Upper lobe of left lung (tissue), 6 donors: ENCODE data around the gene PPP1R11. TPM values are rescaled to one million over a fixed set of nuclear protein-coding genes. Genes with fewer than 3 reads are reported as not detected.

Experiments used
- ATAC-seq, 2 donors: fragments of 200-7000 bp; cut with Tn5 transposase; one replicate each; pipeline ENCODE4 v1.9.1; 2022; ENCODE audit warnings: mild to moderate bottlenecking in 2 of 2, moderate library complexity in 2 of 2; ENCODE audit not compliant: low FRiP score in 2 of 2
- DNase-seq, 2 donors: peaks; one replicate each; pipeline ENCODE4 v3.0.0-alpha.2; 2019 to 2020
- H3K27ac ChIP-seq, 4 donors: fragments of 200-600 bp; sonication (generic); one replicate each; pipeline ENCODE4 v1.5.1; 2016 to 2019
- H3K27me3 ChIP-seq, 4 donors: fragments of 200-600 bp; sonication (generic); one replicate each; pipeline ENCODE4 v1.5.1; 2017 to 2019
- H3K36me3 ChIP-seq, 4 donors: fragments of 200-600 bp; sonication (generic); one replicate each; pipeline ENCODE4 v1.5.1; 2016 to 2019
- H3K4me1 ChIP-seq, 4 donors: fragments of 200-600 bp; sonication (generic); one replicate each; pipeline ENCODE4 v1.5.1; 2018 to 2019
- H3K4me3 ChIP-seq, 4 donors: fragments of 200-600 bp; sonication (generic); one replicate each; pipeline ENCODE4 v1.5.1; 2017 to 2019; ENCODE audit warnings: mild to moderate bottlenecking in 2 of 4, moderate library complexity in 1 of 4
- H3K9me3 ChIP-seq, 4 donors: fragments of 200-600 bp; sonication (generic); one replicate each; pipeline ENCODE4 v1.5.1; 2018 to 2019
- EP300 ChIP-seq, 4 donors: sonication (generic); formaldehyde crosslinking; IDR thresholded peaks; one replicate each; pipeline ENCODE4 v1.5.1; 2017; ENCODE audit warnings: antibody characterized with exemption in 4 of 4, control low read depth in 2 of 4
- POLR2A ChIP-seq, 4 donors: fragments of 450-650 bp; IDR thresholded peaks; one replicate each; pipeline ENCODE4 v1.5.1; 2016 to 2017; ENCODE audit warnings: antibody characterized with exemption in 4 of 4, mild to moderate bottlenecking in 2 of 4
- POLR2AphosphoS5 ChIP-seq, 2 donors: sonication (generic); formaldehyde crosslinking; IDR thresholded peaks; one replicate each; pipeline ENCODE4 v1.5.1; 2017; ENCODE audit warnings: antibody characterized with exemption in 2 of 2
- whole genome bisulfite sequencing, 2 donors: methylation state at CpG; one replicate each; pipeline ENCODE4 v1.1.5; 2017 to 2018; 5-methylcytosine and 5-hydroxymethylcytosine counted together
- total RNA-seq, 6 donors: library from RNA; depleted of rRNA in 4 of 6; stranded (reverse); fragments of >200 nt in 4 of 6; gene quantifications; one replicate each; pipeline versions ENCODE4 v1.1.0 to v1.2.1, GENCODE V29; 2016 to 2021
- TF ChIP-seq, protein P1 (sequence below), 6 experiments: fragments of 450-650 bp in 4 of 6; fragments of 200-600 bp in 2 of 6; sonication (generic) in 2 of 6; IDR thresholded peaks; one replicate each; pipeline ENCODE4 v1.5.1; 2016 to 2019; ENCODE audit warnings: antibody characterized with exemption in 6 of 6
- donor health status: DM: no; HTN: no; CAD: no; lungs with moderate emphysema.
- donor health status: DM: no; HTN: yes; CAD: no; lungs with severe emphysema.

PPP1R11 gene
- total RNA-seq, 6 donors from 2014 or later, result 31.4 to 66.1 (median 42.7) TPM

DNA sequence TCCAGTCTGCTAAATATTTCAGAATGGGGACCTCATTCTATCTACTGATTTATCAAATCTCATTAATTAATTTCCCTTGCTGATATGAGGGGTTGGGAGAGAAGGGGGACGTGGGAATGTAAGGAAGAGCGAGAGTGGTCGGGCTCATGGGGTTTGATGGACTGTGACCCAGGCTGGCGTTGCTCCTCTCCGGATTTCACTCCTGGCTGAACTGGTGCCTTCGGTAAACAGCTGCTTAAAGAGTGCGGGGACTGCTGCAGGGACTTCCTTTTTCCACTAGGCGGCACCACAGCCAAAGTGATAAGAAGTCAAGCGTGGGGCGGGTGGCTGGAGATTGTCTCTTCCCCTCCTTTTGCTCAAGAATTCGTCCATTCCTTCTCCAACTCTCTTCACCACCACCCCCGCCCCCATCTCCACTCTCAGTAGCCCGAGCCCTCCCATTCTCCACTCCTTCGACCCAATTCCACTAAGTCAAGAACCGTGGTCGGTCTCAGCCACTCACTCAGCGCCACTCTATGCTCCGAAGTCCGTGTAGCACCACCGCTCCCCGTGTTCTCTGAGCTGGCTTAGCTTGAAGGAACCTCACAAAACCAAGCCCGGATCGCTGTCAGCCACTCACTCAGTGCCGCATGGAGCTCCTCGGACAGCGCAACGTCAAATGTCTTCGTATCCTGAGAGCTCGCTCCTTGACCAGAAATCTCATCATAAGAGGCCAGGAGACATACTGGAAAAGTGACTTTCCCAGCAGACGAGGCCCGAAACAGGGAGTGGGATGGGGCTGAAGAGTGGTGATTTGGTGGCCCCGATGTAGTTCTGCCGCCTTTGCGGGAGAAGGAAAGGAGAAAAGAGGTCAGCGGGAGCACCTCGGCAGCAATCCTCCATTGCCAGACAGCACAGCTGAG lies 36.2 kb downstream of the PPP1R11 start:
- peak; percentile 93 for ATAC-seq
- peak overlapping the region; percentile 30 to 53 (median 44) for H3K4me3 ChIP-seq
- peaks cover 26 to 36% (median 30%) of the 10 kb centered on the region in 4 donors for H3K4me1 ChIP-seq
- WGBS, 2 donors, result 3 to 5% methylated on average over 35 to 36 of the region's 36 CpGs
- TF ChIP-seq POLR2A (IDR thresholded peaks at IDR 0.05) (peak in 1 of 4 donors; percentile 20), POLR2AphosphoS5 (IDR thresholded peaks at IDR 0.05) (peak in 1 of 2 donors; percentile 23), EP300 (IDR thresholded peaks at IDR 0.05) (no peak)
- TF ChIP-seq, protein P1, sequence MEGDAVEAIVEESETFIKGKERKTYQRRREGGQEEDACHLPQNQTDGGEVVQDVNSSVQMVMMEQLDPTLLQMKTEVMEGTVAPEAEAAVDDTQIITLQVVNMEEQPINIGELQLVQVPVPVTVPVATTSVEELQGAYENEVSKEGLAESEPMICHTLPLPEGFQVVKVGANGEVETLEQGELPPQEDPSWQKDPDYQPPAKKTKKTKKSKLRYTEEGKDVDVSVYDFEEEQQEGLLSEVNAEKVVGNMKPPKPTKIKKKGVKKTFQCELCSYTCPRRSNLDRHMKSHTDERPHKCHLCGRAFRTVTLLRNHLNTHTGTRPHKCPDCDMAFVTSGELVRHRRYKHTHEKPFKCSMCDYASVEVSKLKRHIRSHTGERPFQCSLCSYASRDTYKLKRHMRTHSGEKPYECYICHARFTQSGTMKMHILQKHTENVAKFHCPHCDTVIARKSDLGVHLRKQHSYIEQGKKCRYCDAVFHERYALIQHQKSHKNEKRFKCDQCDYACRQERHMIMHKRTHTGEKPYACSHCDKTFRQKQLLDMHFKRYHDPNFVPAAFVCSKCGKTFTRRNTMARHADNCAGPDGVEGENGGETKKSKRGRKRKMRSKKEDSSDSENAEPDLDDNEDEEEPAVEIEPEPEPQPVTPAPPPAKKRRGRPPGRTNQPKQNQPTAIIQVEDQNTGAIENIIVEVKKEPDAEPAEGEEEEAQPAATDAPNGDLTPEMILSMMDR (IDR thresholded peaks at IDR 0.05), result peak; percentile 85 to 95 (median 92)
- H3K9me3 ChIP-seq, result no peaks in the 10 kb centered on the region
- H3K36me3 ChIP-seq, result no peaks in the 10 kb centered on the region
- H3K27me3 ChIP-seq, result peaks cover 0 to 11% (median 2%) of the 10 kb centered on the region in 4 donors
- H3K27ac ChIP-seq, result peak overlapping the region; percentile 29 to 83 (median 80)
- peak in 1 of 2 donors; percentile 93 for DNase-seq

DNA sequence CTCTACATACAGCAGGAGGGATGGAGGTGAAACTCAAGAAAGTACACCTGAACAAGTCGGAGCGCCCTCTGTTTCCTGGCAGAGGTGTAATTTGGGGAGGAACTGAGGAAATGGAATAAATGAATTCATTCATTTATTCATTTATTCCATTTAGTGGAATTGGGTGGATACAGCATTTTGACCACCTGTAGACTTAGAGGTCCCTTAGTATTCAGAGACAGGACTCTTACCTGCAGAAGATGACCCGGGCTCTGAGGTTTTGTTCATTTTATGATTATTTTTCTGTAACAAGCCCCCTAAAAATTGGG lies 36.8 kb downstream of the PPP1R11 start:
- H3K4me1 ChIP-seq, result peaks cover 26 to 36% (median 30%) of the 10 kb centered on the region in 4 donors
- WGBS, 2 donors, result 48 to 51% methylated on average over 3 of the region's 3 CpGs
- no peak for ATAC-seq
- H3K27me3 ChIP-seq, result peaks cover 0 to 11% (median 2%) of the 10 kb centered on the region in 4 donors
- peak overlapping the region in 3 of 4 donors; percentile 36 to 53 (median 51) for H3K4me3 ChIP-seq
- H3K36me3 ChIP-seq, result no peaks in the 10 kb centered on the region
- peak overlapping the region in 1 of 4 donors; percentile 79 for H3K27ac ChIP-seq
- no peaks in the 10 kb centered on the region for H3K9me3 ChIP-seq
- TF ChIP-seq, protein P1 (IDR thresholded peaks at IDR 0.05), result no peak
- no peak for DNase-seq

DNA sequence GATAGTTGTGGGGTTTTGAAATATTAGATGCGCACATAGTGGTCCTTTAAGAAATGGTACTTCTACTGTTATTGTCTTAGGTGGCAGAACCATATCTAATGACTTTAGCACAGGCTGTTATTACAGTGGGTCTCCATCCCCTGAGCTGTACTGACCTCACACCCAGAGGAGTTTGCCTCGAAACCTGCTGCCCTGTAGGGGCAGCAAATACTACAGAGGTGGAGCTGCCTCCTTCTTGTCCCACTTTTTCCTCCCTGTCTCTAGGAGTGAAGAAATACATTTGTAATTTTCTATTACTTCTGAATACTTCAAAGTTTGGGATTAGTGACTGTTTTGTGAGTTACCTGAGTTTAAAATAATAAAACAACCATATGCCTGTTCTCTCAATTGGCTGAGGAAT lies 37.7 kb downstream of the PPP1R11 start:
- 93 to 94% methylated on average over 2 of the region's 2 CpGs for WGBS, 2 donors
- no peak overlapping the region for H3K4me3 ChIP-seq
- H3K36me3 ChIP-seq, result no peaks in the 10 kb centered on the region
- no peak for TF ChIP-seq POLR2AphosphoS5 (IDR thresholded peaks at IDR 0.05)
- TF ChIP-seq, protein P1 (IDR thresholded peaks at IDR 0.05), result no peak
- no peak for TF ChIP-seq POLR2A (IDR thresholded peaks at IDR 0.05)
- TF ChIP-seq EP300 (IDR thresholded peaks at IDR 0.05), result no peak
- ATAC-seq (no peak), DNase-seq (no peak)
- H3K27me3 ChIP-seq, result peaks cover 0 to 11% (median 2%) of the 10 kb centered on the region in 4 donors
- peaks cover 26 to 36% (median 30%) of the 10 kb centered on the region in 4 donors for H3K4me1 ChIP-seq
- H3K27ac ChIP-seq, result no peak overlapping the region
- H3K9me3 ChIP-seq, result no peaks in the 10 kb centered on the region

DNA sequence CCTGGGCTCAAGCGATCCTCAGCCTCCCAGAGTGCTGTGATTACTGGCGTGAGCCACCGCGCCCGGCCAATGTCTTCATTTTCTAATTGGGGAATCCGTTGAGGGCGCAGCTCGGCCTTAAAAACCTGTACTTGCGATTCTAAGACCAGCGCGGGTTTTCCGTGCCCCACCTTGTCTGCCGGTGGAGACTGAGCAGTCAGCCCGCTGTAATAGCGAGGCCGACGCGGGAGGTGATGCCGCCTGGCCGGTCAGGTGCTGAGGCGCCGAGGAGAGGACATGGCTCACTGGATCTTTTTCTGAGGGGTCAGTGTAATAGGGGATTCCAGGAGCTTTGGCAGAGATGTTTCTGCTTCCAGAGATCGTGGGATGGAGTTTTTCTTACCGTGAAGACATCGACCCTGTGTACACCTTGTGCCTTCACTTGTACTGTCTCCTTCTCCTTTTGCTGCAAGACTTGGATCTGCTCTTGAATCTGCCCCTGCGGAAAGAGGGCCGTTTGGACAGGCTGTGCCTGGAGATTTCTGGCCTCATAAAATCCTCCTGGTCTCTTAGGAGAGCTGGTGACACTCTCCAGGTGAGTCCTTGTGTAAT lies 44.4 kb downstream of the PPP1R11 start:
- H3K27me3 ChIP-seq, result no peaks in the 10 kb centered on the region

More for the DNA sequence above, 44.4 kb downstream of the PPP1R11 start:
- DNase-seq (peak in 1 of 2 donors; percentile 40), ATAC-seq (no peak)
- H3K9me3 ChIP-seq, result no peaks in the 10 kb centered on the region
- TF ChIP-seq EP300 (IDR thresholded peaks at IDR 0.05) (no peak), POLR2A (IDR thresholded peaks at IDR 0.05) (no peak), POLR2AphosphoS5 (IDR thresholded peaks at IDR 0.05) (no peak)
- TF ChIP-seq, protein P1 (IDR thresholded peaks at IDR 0.05), result no peak
- WGBS, 2 donors, result 51 to 56% methylated on average over 21 to 27 of the region's 27 CpGs
- no peak overlapping the region for H3K27ac ChIP-seq
- no peak overlapping the region for H3K4me3 ChIP-seq
- no peaks in the 10 kb centered on the region for H3K36me3 ChIP-seq
- no peaks in the 10 kb centered on the region for H3K4me1 ChIP-seq
